PC-9 (cell line): Measurements from ENCODE around the gene MOB1A.

ENCODE experiments used
- CTCF ChIP-seq: fragments of 200-600 bp; sonication (generic); conservative IDR thresholded peaks from 2 replicates; pipeline ENCODE4 v1.6.1; 2017; ENCODE audit warnings: mixed run types, antibody characterized with exemption, mild to moderate bottlenecking, moderate library complexity
- EZH2 ChIP-seq: fragments of 200-600 bp; sonication (generic); IDR thresholded peaks from 2 replicates; pipeline ENCODE4 v1.8.0; 2017; ENCODE audit warnings: antibody characterized with exemption, low read depth

GRCh38 chr2:74221604-74222299, 43.1 kb upstream of the MOB1A start:
- no peak for TF ChIP-seq CTCF
- TF ChIP-seq EZH2, result no peak
